ENCODE data around the gene TAF1B.

The TAF1B gene

DNA sequence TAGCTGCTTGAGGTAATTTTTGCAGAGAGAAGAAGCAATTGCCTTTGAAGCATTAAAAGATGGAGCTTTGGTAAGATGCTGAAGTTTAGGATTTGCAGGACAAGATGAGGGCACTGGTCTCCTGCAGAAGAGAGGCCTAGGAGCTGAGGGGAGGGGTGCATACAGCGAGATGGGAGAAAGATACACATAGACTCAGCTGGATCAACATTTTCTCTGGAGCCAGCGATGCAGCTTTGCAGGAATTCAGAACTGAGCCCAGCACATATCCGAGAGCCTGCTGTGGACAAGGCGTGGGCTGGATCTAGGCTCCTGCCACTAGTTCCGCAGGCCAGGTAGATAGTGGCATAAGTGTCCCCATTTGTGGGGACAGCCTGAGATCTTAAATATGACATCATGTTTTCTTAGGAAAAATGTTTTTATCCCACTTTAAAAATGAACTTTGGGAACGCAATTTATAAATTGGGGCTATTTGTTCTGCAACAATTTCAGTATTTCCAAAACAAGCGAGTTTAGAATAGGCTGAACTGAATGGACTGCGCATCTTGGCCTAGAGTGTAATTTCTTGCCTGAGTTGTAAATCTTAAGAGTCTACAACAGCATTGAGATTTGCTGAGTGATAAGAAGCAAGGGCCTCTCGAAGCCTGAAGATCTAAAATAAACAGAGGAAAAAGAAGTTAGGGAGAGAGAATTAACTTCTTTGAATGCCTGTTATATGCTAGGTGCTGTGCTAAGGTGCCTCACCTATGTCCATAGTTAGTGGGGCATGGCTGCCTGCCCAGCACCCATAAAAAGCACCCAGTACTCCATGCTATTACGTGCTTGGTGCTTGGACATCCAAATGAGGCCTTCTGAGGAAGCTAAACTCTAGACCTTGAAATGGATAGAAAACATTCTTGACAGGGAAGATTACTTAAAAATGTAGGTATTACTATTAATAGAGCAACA lies 125.6 kb downstream of the TAF1B start:
- no peak for DNase-seq

DNA sequence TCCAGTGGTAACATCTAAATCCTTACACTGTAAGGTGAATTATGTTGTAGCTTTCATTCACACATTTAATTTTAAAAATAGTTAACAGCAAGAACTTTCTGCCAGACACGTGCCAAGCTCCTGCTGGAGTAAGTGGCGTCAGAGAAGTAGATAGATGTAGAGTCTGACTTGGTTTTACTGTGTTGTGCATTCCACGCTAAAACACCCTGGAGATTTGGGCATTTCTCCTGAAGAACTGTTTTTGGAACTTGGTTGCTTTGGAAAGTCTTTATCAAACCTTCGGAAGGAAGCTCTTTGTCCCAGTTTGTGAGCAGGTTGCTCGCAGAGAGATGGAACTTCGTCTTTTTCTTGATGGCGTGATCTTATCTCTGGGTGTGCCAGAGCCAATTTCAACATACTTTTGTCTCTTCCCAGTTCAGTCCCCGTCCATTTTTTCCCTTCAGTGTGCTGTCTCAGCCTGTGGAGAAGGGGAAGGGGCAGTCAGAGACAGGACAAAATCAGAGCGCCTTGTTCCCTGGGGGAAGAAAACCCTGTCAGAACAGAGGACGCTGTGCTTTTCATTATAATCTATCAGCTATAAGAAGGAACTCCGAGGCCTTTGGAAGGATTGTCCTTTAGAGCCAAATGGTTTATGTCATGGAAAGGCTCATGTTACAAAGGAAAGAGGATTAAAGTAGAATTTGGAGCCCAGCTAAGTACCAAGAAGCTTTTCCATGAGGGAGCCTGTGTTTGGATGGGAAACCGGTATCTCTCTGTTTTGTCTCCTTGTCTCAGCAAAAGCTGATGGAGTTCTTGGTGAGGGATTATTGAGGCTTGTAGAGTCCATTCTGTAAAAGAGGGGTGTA lies 127.1 kb downstream of the TAF1B start:
- DNase-seq, result no peak

GRCh38 chr2:9971105-9971818 lies 128.0 kb downstream of the TAF1B start:
- no peak for DNase-seq

GRCh38 chr2:9971890-9972289 lies 128.6 kb downstream of the TAF1B start:
- no peak for DNase-seq

DNA sequence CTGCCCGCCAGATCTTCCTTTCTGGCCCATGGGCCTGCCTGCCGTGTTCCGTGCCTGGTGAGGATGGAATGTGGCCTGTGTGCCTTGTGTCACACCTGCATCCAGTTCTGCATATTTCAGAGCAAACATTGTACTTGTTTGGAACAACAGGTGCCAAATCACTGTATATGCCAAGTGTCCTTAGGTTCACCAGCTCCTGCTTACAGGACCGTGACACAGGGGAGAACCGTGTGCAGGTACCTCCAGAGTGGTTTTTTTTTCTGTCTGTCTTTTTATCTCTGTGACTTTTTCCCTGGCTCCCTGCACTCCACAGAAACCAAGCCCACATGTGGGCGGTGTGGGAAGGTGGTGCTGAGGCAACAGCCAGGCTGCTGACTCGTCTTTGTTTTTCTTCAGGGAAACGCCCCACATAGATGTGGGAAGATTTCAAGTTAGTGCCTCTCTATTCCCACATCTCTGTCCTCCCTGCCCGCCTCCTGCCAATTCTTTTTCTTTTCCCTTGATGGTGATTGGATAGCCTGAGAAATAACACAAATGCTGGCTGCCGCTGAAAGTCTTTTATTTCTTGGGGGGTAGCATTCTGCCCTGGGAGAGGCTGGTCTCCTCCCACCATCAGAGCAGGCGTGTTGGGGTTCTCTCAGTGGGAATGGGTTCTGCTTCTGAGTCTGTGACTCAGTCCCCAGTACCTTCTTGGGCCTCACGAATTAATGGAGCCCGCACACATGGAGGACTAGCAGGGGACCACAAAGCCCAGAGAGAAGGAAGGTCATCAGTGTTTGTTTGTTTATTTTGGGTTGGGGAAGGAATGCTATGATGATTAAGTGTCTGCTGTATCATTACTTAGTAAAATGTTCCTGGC lies 129.6 kb downstream of the TAF1B start:
- no peak for DNase-seq

- no peak for DNase-seq
Observed at GRCh38 chr2:9973690-9974089, 130.4 kb downstream of the TAF1B start.

DNA sequence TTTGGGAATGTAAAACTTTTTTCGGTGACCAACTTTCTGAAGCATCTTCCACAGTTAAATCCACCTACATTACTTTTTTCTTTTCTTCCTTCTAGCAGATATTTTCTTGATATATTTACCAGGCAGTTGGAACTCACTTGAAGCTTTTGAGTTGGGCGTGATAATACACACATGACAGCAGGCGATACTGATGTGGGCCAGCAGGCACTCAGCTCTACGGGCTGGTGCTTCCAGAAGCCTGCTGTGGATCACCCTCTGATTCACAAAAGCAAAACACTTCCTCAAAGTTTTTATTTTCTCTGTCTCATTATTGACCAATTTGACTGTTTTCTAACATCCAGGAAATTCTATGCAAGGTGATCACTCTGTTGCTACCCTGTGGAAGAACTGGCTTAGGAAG lies 131.1 kb downstream of the TAF1B start:
- no peak for DNase-seq

DNA sequence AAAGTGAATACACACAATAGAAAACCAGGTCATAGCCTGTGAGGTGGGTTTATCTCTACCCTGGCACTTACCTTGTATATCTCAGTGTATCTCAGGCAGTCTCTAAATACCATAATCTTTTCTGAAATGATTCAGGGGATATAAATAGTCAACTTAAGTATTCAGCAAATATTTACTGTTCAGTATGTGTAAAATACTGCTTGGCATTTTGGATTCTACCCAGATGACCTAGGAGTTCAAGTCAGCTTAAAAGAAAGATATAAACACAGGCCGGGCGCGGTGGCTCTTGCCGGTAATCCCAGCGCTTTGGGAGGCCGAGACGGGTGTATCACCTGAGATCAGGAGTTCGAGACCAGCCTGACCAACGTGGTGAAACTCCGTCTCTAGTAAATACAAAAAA lies 132.1 kb downstream of the TAF1B start:
- DNase-seq, result no peak

DNA sequence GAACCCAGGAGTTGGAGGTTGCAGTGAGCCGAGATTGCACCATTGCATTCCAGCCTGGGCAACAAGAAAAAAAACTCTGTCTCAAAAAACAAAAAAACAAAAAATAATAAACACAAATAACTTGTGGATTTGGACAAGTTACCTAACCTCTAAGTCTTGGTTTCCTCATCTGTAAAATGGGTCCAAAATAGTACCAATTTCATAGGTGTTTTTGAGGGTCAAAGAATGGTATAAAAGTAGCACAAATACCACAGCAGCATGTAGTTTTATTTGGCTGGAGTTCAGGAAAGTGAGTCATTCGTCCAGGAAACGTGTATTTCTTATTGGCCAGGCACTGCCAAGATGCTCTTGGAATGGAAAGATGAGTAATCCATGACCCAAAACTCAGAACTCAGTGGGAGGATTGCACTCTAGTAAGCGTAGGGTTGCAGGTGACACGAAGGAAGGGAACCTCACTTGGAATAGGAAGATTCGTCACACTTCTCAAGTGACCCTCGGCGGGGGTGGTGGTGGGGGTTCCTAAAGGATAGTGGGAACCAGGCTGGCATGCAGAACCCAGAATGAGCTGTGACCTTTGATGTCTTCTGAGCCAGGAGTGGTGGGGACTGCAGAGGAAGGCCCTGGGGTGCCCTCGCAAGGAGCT lies 132.7 kb downstream of the TAF1B start:
- peak; percentile 9 to 26 for DNase-seq

- no peak for DNase-seq
Observed at GRCh38 chr2:9979977-9980376, 136.7 kb downstream of the TAF1B start.

GRCh38 chr2:9980520-9980919 lies 137.2 kb downstream of the TAF1B start:
- DNase-seq, result no peak

DNA sequence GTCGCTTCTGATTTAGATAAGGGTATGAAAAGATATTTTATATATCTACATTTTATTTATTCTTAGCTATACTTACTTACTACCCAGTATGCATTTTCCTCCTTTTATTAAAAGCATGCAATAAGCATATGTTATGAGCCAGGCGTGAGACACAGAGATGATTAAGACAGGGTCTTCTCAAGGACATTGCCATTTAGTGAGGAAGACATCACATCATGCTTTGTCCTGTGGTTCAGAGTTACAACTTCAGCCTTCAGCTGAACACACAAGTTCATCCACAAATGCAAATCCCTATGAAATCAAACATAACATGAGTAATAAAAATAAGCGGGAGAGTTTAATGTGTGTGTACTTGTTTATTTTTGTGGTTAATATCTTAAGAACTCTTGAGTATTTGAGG lies 138.4 kb downstream of the TAF1B start:
- DNase-seq, result no peak

DNA sequence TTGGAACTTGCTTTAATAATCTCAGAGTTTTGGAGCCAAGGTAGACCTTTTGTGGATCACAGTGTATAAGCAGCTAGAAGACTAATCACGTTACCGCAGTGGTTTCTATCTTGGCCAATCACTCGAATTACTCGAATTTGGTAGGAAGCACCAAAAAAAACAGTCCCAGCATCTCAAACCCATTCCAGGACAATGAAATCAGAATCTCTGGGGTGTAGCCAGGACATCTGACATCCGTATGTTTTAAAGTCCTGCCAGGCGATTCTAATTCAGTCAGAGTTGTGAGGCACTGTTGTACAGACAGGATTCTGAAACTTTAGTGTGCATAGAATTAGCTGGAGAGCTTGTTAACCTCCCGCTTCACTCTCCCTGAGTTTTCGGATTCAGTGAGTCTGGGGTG lies 139.0 kb downstream of the TAF1B start:
- no peak for DNase-seq

DNA sequence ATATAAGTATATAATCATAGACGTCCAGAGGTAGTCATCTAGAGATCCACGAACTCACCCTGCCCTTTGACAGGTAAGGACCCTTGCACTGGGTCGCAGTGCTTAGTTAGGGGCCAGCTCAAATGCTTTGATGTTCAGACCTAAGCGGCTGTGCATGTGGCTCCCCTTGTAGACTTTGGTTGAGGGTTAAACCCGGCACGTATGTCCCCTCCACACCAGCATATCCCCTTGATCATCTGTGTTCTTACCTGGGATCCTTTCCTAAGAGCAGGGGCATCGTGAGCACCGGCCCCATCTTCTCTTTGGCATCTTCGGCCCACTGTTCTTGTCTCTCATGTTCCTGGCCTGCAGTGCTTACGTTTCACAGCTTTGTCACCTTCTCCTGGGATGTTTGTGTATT lies 139.6 kb downstream of the TAF1B start:
- DNase-seq, result no peak

DNA sequence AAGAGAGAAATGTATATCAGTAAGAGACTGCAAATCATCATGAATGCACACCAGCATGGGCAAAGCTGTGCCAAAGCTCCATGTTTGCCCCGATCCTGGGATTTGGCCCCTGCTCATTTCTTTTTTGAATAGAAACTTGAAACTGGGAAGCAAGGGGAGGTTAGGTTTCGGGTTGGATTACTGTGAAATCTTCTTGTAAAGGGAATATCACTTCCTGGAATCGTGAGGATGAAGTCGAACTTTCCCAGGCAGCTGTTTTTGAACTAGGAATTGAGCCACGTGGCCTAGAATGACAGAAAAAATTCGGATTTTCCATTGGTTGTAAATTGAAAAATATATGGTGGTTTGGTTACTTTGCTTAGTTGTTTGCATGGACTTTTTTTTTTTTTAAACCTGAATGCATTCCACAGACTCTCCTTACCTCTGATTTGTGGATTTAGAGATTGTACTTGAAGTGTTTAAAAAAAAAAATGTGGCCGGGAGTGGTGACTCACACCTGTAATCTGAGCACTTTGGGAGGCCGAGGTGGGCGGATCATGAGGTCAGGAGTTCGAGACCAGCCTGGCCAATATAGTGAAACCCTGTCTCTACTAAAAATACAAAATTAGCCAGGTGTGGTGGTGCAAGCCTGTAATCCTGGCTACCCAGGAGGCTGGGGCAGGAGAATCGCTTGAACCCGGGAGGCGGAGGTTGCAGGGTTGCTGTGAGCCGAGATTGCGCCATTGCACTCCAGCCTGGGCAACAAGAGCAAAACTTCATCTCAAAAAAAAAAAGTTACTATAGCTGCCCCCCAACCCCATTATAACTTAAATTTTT lies 140.3 kb downstream of the TAF1B start:
- DNase-seq, result no peak
